GM21576 (cell line): ENCODE data around the gene SPRYD7.
"Not testable (repeated sequence)": the region's sequence is repeated elsewhere in the genome, so short reads cannot be mapped to it uniquely, and the experiment has no call there.

Source experiments
- ATAC-seq: cut with Tn5 transposase; IDR thresholded peaks from one replicate; pipeline ENCODE4 v1.9.1; 2021; ENCODE audit warnings: mild to moderate bottlenecking, moderate library complexity; ENCODE audit not compliant: unreplicated experiment

The SPRYD7 gene

GRCh38 chr13:49936075-49936967 is at the start of gene SPRYD7:
SPRYD7 (minus strand) TSS chr13:49936340; CDS start chr13:49936235, 105 bp downstream.
- ATAC-seq: peak; percentile 98

- no peak for ATAC-seq
These were observed 49.0 kb upstream of the SPRYD7 start for GRCh38 chr13:49985129-49985528.

- no peak for ATAC-seq
These were observed 44.1 kb upstream of the SPRYD7 start for GRCh38 chr13:49980266-49980665.

- ATAC-seq: no peak
These were observed 41.9 kb upstream of the SPRYD7 start for GRCh38 chr13:49977992-49978391.

GRCh38 chr13:49976314-49977258 is 40.4 kb upstream of the SPRYD7 start:
- ATAC-seq: no peak

GRCh38 chr13:49975826-49976225 is 39.7 kb upstream of the SPRYD7 start:
- no peak for ATAC-seq

- ATAC-seq: no peak
These were observed 36.6 kb upstream of the SPRYD7 start for GRCh38 chr13:49972709-49973108.

- no peak for ATAC-seq
These were observed 31.3 kb upstream of the SPRYD7 start for GRCh38 chr13:49967456-49967855.

GRCh38 chr13:49958321-49958720 is 22.2 kb upstream of the SPRYD7 start:
- no peak for ATAC-seq

GRCh38 chr13:49956131-49956530 is 20.0 kb upstream of the SPRYD7 start:
- ATAC-seq: no peak

- no peak for ATAC-seq
These were observed 18.7 kb upstream of the SPRYD7 start for GRCh38 chr13:49954674-49955455.

- no peak for ATAC-seq
These were observed 17.4 kb upstream of the SPRYD7 start for GRCh38 chr13:49953560-49953959.

GRCh38 chr13:49951754-49952535 is 15.8 kb upstream of the SPRYD7 start:
- ATAC-seq: no peak

GRCh38 chr13:49948777-49949270 is 12.7 kb upstream of the SPRYD7 start:
- ATAC-seq: not testable (repeated sequence)

- ATAC-seq: no peak
These were observed 3.2 kb upstream of the SPRYD7 start for GRCh38 chr13:49939321-49939720.

GRCh38 chr13:49938921-49939320 is 2.8 kb upstream of the SPRYD7 start:
- no peak for ATAC-seq

- no peak for ATAC-seq
These were observed 2.2 kb upstream of the SPRYD7 start for GRCh38 chr13:49938314-49938713.

GRCh38 chr13:49936968-49937273 is 781 bp upstream of the SPRYD7 start:
- ATAC-seq: no peak

GRCh38 chr13:49935171-49936074 is 717 bp downstream of the SPRYD7 start:
- ATAC-seq: peak; percentile 16
